ENCODE results near the gene FLRT2.

FLRT2 gene

GRCh38 chr14:85564841-85565527 lies 35.0 kb downstream of the FLRT2 start:
- no peaks in the 10 kb centered on the region for H3K36me3 Mint-ChIP-seq (ENCODE audit: low read depth)
- peaks cover 7% of the 10 kb centered on the region for H3K9me3 Mint-ChIP-seq
- H3K27ac Mint-ChIP-seq, result no peak overlapping the region
- H3K4me1 Mint-ChIP-seq (ENCODE audit: low read depth), result no peaks in the 10 kb centered on the region
- H3K4me3 Mint-ChIP-seq, result no peak overlapping the region
- H3K27me3 Mint-ChIP-seq, result no peaks in the 10 kb centered on the region
- DNase-seq, result no peak

DNA sequence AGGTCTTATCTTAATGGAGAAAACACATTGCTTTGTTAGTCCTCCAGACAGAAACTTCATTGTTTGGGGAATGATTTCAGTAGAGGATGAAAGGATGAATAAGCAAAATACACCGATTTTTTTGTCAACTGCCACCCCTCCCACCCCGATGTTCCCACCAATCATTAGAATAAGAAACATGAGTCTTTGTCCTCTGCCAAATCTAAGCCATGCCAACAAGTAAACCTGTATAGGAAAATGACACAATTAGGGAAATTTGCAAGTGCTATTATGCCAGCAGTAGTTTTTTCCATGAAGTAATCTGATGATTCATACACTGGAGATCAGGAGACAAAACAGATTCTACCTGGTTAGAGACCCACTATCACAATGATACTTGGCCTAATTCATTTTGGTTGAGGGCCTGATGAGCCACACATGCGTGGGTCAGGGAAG lies 35.9 kb downstream of the FLRT2 start:
- no peak for DNase-seq
- Mint-ChIP-seq H3K36me3 (ENCODE audit: low read depth) (no peaks in the 10 kb centered on the region), H3K27ac (no peak overlapping the region), H3K4me1 (ENCODE audit: low read depth) (no peaks in the 10 kb centered on the region), H3K4me3 (no peak overlapping the region), H3K27me3 (no peaks in the 10 kb centered on the region), H3K9me3 (peaks cover 6% of the 10 kb centered on the region)

DNA sequence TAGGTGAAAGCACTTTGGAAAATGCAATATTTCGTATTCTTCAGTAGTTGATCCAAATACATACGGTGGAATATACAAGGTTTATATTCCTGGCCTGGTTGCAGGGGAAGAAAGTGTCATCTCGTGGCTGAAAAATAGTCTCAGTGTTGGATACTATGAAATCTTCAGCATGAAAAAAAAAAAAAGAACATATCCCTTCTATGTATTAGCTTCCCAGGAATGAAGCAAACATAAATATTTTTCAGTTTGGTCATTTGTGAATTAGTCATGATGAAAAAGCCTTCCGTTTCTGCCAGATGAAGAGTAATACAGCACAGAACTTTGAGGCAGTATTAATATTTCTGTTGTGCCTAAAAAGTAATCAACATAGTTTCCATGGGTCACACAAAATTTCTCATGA lies 36.7 kb downstream of the FLRT2 start:
- Mint-ChIP-seq H3K9me3 (peaks cover 6% of the 10 kb centered on the region), H3K4me3 (no peak overlapping the region), H3K36me3 (ENCODE audit: low read depth) (no peaks in the 10 kb centered on the region), H3K27me3 (no peaks in the 10 kb centered on the region), H3K27ac (no peak overlapping the region), H3K4me1 (ENCODE audit: low read depth) (no peaks in the 10 kb centered on the region)
- DNase-seq, result no peak

DNA sequence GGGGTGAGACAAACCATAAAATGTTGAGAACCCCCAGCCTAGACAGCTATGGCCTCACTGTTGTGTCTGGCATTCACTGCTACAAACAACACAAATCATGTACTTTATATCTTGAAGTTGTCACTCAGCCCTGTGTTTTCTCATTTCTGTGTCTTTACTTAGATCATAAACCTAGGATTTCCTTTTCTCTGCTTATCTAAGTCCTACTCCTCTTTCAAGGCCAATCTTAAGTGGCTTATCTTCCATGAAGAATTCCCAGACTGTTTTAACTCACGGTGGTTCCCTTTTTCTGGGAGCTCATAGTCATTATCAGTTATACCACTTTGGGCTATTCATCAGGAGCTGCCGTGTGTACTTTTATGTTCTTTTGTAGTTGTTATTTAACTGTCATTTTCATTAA lies 42.1 kb downstream of the FLRT2 start:
- Mint-ChIP-seq H3K9me3 (no peaks in the 10 kb centered on the region), H3K36me3 (ENCODE audit: low read depth) (no peaks in the 10 kb centered on the region), H3K27ac (no peak overlapping the region), H3K27me3 (no peaks in the 10 kb centered on the region), H3K4me3 (no peak overlapping the region), H3K4me1 (ENCODE audit: low read depth) (no peaks in the 10 kb centered on the region)
- DNase-seq, result no peak

GRCh38 chr14:85572845-85573244 lies 42.9 kb downstream of the FLRT2 start:
- Mint-ChIP-seq H3K36me3 (ENCODE audit: low read depth) (no peaks in the 10 kb centered on the region), H3K4me3 (no peak overlapping the region), H3K9me3 (no peaks in the 10 kb centered on the region), H3K4me1 (ENCODE audit: low read depth) (no peaks in the 10 kb centered on the region), H3K27me3 (no peaks in the 10 kb centered on the region), H3K27ac (no peak overlapping the region)
- DNase-seq, result no peak

GRCh38 chr14:85573406-85573805 lies 43.5 kb downstream of the FLRT2 start:
- Mint-ChIP-seq H3K4me1 (ENCODE audit: low read depth) (no peaks in the 10 kb centered on the region), H3K9me3 (no peaks in the 10 kb centered on the region)

GRCh38 chr14:85574853-85575616 lies 45.1 kb downstream of the FLRT2 start:
- H3K27me3 Mint-ChIP-seq, result no peaks in the 10 kb centered on the region
- H3K36me3 Mint-ChIP-seq (ENCODE audit: low read depth), result no peaks in the 10 kb centered on the region
- H3K4me3 Mint-ChIP-seq, result no peak overlapping the region
- DNase-seq, result no peak
- no peaks in the 10 kb centered on the region for H3K4me1 Mint-ChIP-seq (ENCODE audit: low read depth)
- H3K27ac Mint-ChIP-seq, result no peak overlapping the region
- no peaks in the 10 kb centered on the region for H3K9me3 Mint-ChIP-seq

More at GRCh38 chr14:85573406-85573805, 43.5 kb downstream of the FLRT2 start:
- Mint-ChIP-seq H3K4me3 (no peak overlapping the region), H3K36me3 (ENCODE audit: low read depth) (no peaks in the 10 kb centered on the region), H3K27ac (no peak overlapping the region), H3K27me3 (no peaks in the 10 kb centered on the region)
- DNase-seq, result no peak

GRCh38 chr14:85575617-85575898 lies 45.6 kb downstream of the FLRT2 start:
- Mint-ChIP-seq H3K9me3 (no peaks in the 10 kb centered on the region), H3K4me3 (no peak overlapping the region), H3K36me3 (ENCODE audit: low read depth) (no peaks in the 10 kb centered on the region), H3K27ac (no peak overlapping the region), H3K4me1 (ENCODE audit: low read depth) (no peaks in the 10 kb centered on the region), H3K27me3 (no peaks in the 10 kb centered on the region)
- no peak for DNase-seq

GRCh38 chr14:85576218-85576617 lies 46.3 kb downstream of the FLRT2 start:
- Mint-ChIP-seq H3K36me3 (ENCODE audit: low read depth) (no peaks in the 10 kb centered on the region), H3K27ac (no peak overlapping the region)
- DNase-seq, result no peak

GRCh38 chr14:85576848-85577542 lies 47.1 kb downstream of the FLRT2 start:
- H3K9me3 Mint-ChIP-seq, result no peaks in the 10 kb centered on the region
- H3K36me3 Mint-ChIP-seq (ENCODE audit: low read depth), result no peaks in the 10 kb centered on the region
- H3K4me3 Mint-ChIP-seq, result no peak overlapping the region
- no peaks in the 10 kb centered on the region for H3K27me3 Mint-ChIP-seq
- no peaks in the 10 kb centered on the region for H3K4me1 Mint-ChIP-seq (ENCODE audit: low read depth)
- H3K27ac Mint-ChIP-seq, result no peak overlapping the region
- no peak for DNase-seq

More at GRCh38 chr14:85576218-85576617, 46.3 kb downstream of the FLRT2 start:
- Mint-ChIP-seq H3K4me1 (ENCODE audit: low read depth) (no peaks in the 10 kb centered on the region), H3K9me3 (no peaks in the 10 kb centered on the region), H3K4me3 (no peak overlapping the region), H3K27me3 (no peaks in the 10 kb centered on the region)

DNA sequence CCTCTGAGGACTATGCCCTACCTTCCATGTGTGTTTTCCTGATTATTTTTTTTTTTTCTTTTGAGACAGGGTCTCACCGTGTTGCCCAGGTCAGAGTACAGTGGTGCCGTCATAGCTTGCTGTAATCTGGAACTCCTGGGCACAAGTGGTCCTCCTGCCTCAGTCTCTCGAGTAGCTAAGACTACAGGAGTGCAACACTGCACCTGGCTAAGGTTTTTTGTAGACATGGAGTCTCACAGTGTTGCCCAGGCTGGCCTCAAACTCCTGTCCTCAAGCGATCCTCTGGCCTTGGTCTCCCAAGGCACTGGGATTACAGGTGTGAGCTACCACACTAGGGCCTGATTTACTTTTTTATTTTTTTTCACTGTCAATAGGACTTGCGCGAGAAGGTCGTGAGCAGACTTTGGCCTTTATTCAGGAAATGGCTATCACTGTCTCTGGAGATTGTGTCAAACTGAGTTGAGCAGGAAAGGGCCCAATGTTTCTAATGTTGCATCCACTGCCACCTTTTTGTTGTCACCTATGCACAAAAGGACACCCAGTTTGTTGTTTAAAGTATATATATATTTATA lies 47.7 kb downstream of the FLRT2 start:
- Mint-ChIP-seq H3K27ac (no peak overlapping the region), H3K4me3 (no peak overlapping the region), H3K9me3 (no peaks in the 10 kb centered on the region), H3K36me3 (ENCODE audit: low read depth) (no peaks in the 10 kb centered on the region), H3K27me3 (no peaks in the 10 kb centered on the region), H3K4me1 (ENCODE audit: low read depth) (no peaks in the 10 kb centered on the region)
- no peak for DNase-seq

GRCh38 chr14:85578357-85578756 lies 48.4 kb downstream of the FLRT2 start:
- Mint-ChIP-seq H3K27ac (no peak overlapping the region), H3K27me3 (no peaks in the 10 kb centered on the region), H3K4me1 (ENCODE audit: low read depth) (no peaks in the 10 kb centered on the region), H3K9me3 (no peaks in the 10 kb centered on the region), H3K36me3 (ENCODE audit: low read depth) (no peaks in the 10 kb centered on the region), H3K4me3 (no peak overlapping the region)
- no peak for DNase-seq

GRCh38 chr14:85578930-85579329 lies 49.0 kb downstream of the FLRT2 start:
- H3K27ac Mint-ChIP-seq, result no peak overlapping the region
- no peaks in the 10 kb centered on the region for H3K36me3 Mint-ChIP-seq (ENCODE audit: low read depth)
- no peaks in the 10 kb centered on the region for H3K27me3 Mint-ChIP-seq
- DNase-seq, result no peak
- no peaks in the 10 kb centered on the region for H3K4me1 Mint-ChIP-seq (ENCODE audit: low read depth)
- H3K9me3 Mint-ChIP-seq, result no peaks in the 10 kb centered on the region
- H3K4me3 Mint-ChIP-seq, result no peak overlapping the region

GRCh38 chr14:85579942-85580341 lies 50.0 kb downstream of the FLRT2 start:
- Mint-ChIP-seq H3K27me3 (no peaks in the 10 kb centered on the region), H3K4me3 (no peak overlapping the region), H3K4me1 (ENCODE audit: low read depth) (no peaks in the 10 kb centered on the region), H3K36me3 (ENCODE audit: low read depth) (no peaks in the 10 kb centered on the region), H3K27ac (no peak overlapping the region), H3K9me3 (no peaks in the 10 kb centered on the region)
- no peak for DNase-seq
